Fibroblast of upper back skin (primary cell): ENCODE data around the gene DNAH8.
A peak's percentile ranks its signal among the peaks of the same experiment; 100 is the strongest.
"Not testable (repeated sequence)": the region's sequence is repeated elsewhere in the genome, so short reads cannot be mapped to it uniquely, and the experiment has no call there.

Source experiments
- DNase-seq: peaks from one replicate; pipeline ENCODE4 v3.0.0-alpha.2; 2013

The DNAH8 gene

GRCh38 chr6:38715016-38715689 is at the start of gene DNAH8:
TSS of gene DNAH8 (plus strand) at chr6:38715311. CDS start at chr6:38722810, 7,499 bp downstream.
- DNase-seq = no peak

GRCh38 chr6:38671885-38672467 is 43.1 kb upstream of the DNAH8 start:
- DNase-seq = peak; percentile 63

GRCh38 chr6:38673397-38674165 is 41.5 kb upstream of the DNAH8 start:
- DNase-seq = no peak

GRCh38 chr6:38676236-38676973 is 38.7 kb upstream of the DNAH8 start:
- no peak for DNase-seq

- no peak for DNase-seq
Measured at GRCh38 chr6:38676974-38677544, 38.1 kb upstream of the DNAH8 start.

- DNase-seq = no peak
Measured at GRCh38 chr6:38678178-38678760, 36.8 kb upstream of the DNAH8 start.

GRCh38 chr6:38679668-38680067 is 35.4 kb upstream of the DNAH8 start:
- no peak for DNase-seq

- DNase-seq = no peak
Measured at GRCh38 chr6:38681850-38682249, 33.3 kb upstream of the DNAH8 start.

- DNase-seq = no peak
Measured at GRCh38 chr6:38684237-38684636, 30.9 kb upstream of the DNAH8 start.

- DNase-seq = no peak
Measured at GRCh38 chr6:38684904-38685303, 30.2 kb upstream of the DNAH8 start.

- DNase-seq = no peak
Measured at GRCh38 chr6:38686270-38687042, 28.7 kb upstream of the DNAH8 start.

- DNase-seq = no peak
Measured at GRCh38 chr6:38687043-38687353, 28.1 kb upstream of the DNAH8 start.

- no peak for DNase-seq
Measured at GRCh38 chr6:38687549-38687948, 27.6 kb upstream of the DNAH8 start.

GRCh38 chr6:38688579-38689087 is 26.5 kb upstream of the DNAH8 start:
- no peak for DNase-seq

GRCh38 chr6:38695227-38695900 is 19.7 kb upstream of the DNAH8 start:
- no peak for DNase-seq

GRCh38 chr6:38695933-38696332 is 19.2 kb upstream of the DNAH8 start:
- no peak for DNase-seq

- no peak for DNase-seq
Measured at GRCh38 chr6:38696345-38696744, 18.8 kb upstream of the DNAH8 start.

- DNase-seq = no peak
Measured at GRCh38 chr6:38697846-38698245, 17.3 kb upstream of the DNAH8 start.

- not testable (repeated sequence) for DNase-seq
Measured at GRCh38 chr6:38699702-38700101, 15.4 kb upstream of the DNAH8 start.

- DNase-seq = no peak
Measured at GRCh38 chr6:38701551-38701950, 13.6 kb upstream of the DNAH8 start.
